ENCODE results near the gene ARHGAP10. TPM values are rescaled to one million over a fixed set of nuclear protein-coding genes. Genes with fewer than 3 reads are reported as not detected.

ARHGAP10 gene
- total RNA-seq, 1 experiment from 2014 or later = 9.0 TPM

- TF ChIP-seq EZH2phosphoT487 (IDR thresholded peaks at IDR 0.05; ENCODE audit: borderline replicate concordance, low read length) (no peak), CTCF (conservative IDR thresholded peaks at IDR 0.05; ENCODE audit: low read depth, low read length) (no peak), EZH2 (IDR thresholded peaks at IDR 0.05; ENCODE audit: low read length, unreplicated experiment) (no peak)
- H3K79me2 ChIP-seq (ENCODE audit: low read length) = no peaks in the 10 kb centered on the region
- no peaks in the 10 kb centered on the region for H3K9me2 ChIP-seq (replicated peaks; ENCODE audit: low read length)
- H4K20me1 ChIP-seq (ENCODE audit: low read length) = no peaks in the 10 kb centered on the region
- DNase-seq (no peak), ATAC-seq (no peak)
- H3K9ac ChIP-seq (ENCODE audit: low read length) = no peak overlapping the region
- CTCF ChIA-PET = no interaction called here
- no TSS peak for BruUV-seq (replicated peaks)
- POLR2A ChIA-PET (ENCODE audit: unreplicated experiment) = no interaction called here
- no peak overlapping the region for H2AFZ ChIP-seq (ENCODE audit: low read length)
- intact Hi-C loops (cut with micrococcal nuclease) = no loop called here
- H3K36me3 ChIP-seq (ENCODE audit: low read depth, low read length) = no peaks in the 10 kb centered on the region
- no peaks in the 10 kb centered on the region for H3F3A ChIP-seq (ENCODE audit: low read length, unreplicated experiment)
- no peak overlapping the region for H3K4me3 ChIP-seq (ENCODE audit: low read length)
- H3K27ac ChIP-seq (ENCODE audit: low read length) = no peak overlapping the region
- H3K4me1 ChIP-seq (ENCODE audit: insufficient read depth, low read length) = peaks cover 10% of the 10 kb centered on the region
- H3K4me2 ChIP-seq (ENCODE audit: low read length) = no peak overlapping the region
- no peaks in the 10 kb centered on the region for H3K9me3 ChIP-seq (ENCODE audit: low read length)
- H3K27me3 ChIP-seq (ENCODE audit: low read length) = no peaks in the 10 kb centered on the region
Measured at GRCh38 chr4:147963839-147964238, 232.0 kb downstream of the ARHGAP10 start.

GRCh38 chr4:147964266-147964880, 232.5 kb downstream of the ARHGAP10 start:
- ChIA-PET CTCF (no interaction called here), POLR2A (ENCODE audit: unreplicated experiment) (no interaction called here)
- Histone ChIP-seq H2AFZ (ENCODE audit: low read length) (no peak overlapping the region), H3K9me2 (replicated peaks; ENCODE audit: low read length) (no peaks in the 10 kb centered on the region), H3K79me2 (ENCODE audit: low read length) (no peaks in the 10 kb centered on the region), H3F3A (ENCODE audit: low read length, unreplicated experiment) (no peaks in the 10 kb centered on the region), H3K27ac (ENCODE audit: low read length) (no peak overlapping the region), H3K4me2 (ENCODE audit: low read length) (no peak overlapping the region), H3K9ac (ENCODE audit: low read length) (no peak overlapping the region), H3K27me3 (ENCODE audit: low read length) (no peaks in the 10 kb centered on the region), H3K4me3 (ENCODE audit: low read length) (no peak overlapping the region), H4K20me1 (ENCODE audit: low read length) (no peaks in the 10 kb centered on the region), H3K4me1 (ENCODE audit: insufficient read depth, low read length) (peaks cover 10% of the 10 kb centered on the region), H3K9me3 (ENCODE audit: low read length) (no peaks in the 10 kb centered on the region), H3K36me3 (ENCODE audit: low read depth, low read length) (no peaks in the 10 kb centered on the region)
- intact Hi-C loops (cut with micrococcal nuclease) = no loop called here
- DNase-seq = no peak
- no peak for ATAC-seq
- no TSS peak for BruUV-seq (replicated peaks)
- TF ChIP-seq EZH2 (IDR thresholded peaks at IDR 0.05; ENCODE audit: low read length, unreplicated experiment) (no peak), CTCF (conservative IDR thresholded peaks at IDR 0.05; ENCODE audit: low read depth, low read length) (no peak), EZH2phosphoT487 (IDR thresholded peaks at IDR 0.05; ENCODE audit: borderline replicate concordance, low read length) (no peak)

GRCh38 chr4:147965056-147965455, 233.2 kb downstream of the ARHGAP10 start:
- Histone ChIP-seq H3K4me3 (ENCODE audit: low read length) (no peak overlapping the region), H4K20me1 (ENCODE audit: low read length) (no peaks in the 10 kb centered on the region), H3K79me2 (ENCODE audit: low read length) (no peaks in the 10 kb centered on the region), H3K27me3 (ENCODE audit: low read length) (no peaks in the 10 kb centered on the region), H3K27ac (ENCODE audit: low read length) (no peak overlapping the region), H3K9ac (ENCODE audit: low read length) (no peak overlapping the region), H3K9me3 (ENCODE audit: low read length) (no peaks in the 10 kb centered on the region), H3K9me2 (replicated peaks; ENCODE audit: low read length) (no peaks in the 10 kb centered on the region), H3K4me2 (ENCODE audit: low read length) (peak overlapping the region; percentile 47), H3F3A (ENCODE audit: low read length, unreplicated experiment) (no peaks in the 10 kb centered on the region), H3K36me3 (ENCODE audit: low read depth, low read length) (no peaks in the 10 kb centered on the region), H2AFZ (ENCODE audit: low read length) (no peak overlapping the region), H3K4me1 (ENCODE audit: insufficient read depth, low read length) (peaks cover 10% of the 10 kb centered on the region)
- DNase-seq (peak; percentile 72), ATAC-seq (peak; percentile 100)
- BruUV-seq (replicated peaks) = no TSS peak
- POLR2A ChIA-PET (ENCODE audit: unreplicated experiment) = no interaction called here
- TF ChIP-seq CTCF (conservative IDR thresholded peaks at IDR 0.05; ENCODE audit: low read depth, low read length) (no peak), EZH2phosphoT487 (IDR thresholded peaks at IDR 0.05; ENCODE audit: borderline replicate concordance, low read length) (no peak), EZH2 (IDR thresholded peaks at IDR 0.05; ENCODE audit: low read length, unreplicated experiment) (no peak)
- CTCF ChIA-PET = interaction anchor here (0.7 kb wide), 1 partner anchor 1778 kb away, joined by 5 read pairs; no protein-coding TSS in a partner anchor
- intact Hi-C loops (cut with micrococcal nuclease) = loop anchor here (1.0 kb wide), 1 partner anchor 37 kb away; no protein-coding TSS in a partner anchor
